Measurements from ENCODE around the gene DAZAP1.
A peak's percentile ranks its signal among the peaks of the same experiment; 100 is the strongest.
"Not testable (repeated sequence)": the region's sequence is repeated elsewhere in the genome, so short reads cannot be mapped to it uniquely, and the experiment has no call there.

The DAZAP1 gene

GRCh38 chr19:1425102-1425837 lies 17.9 kb downstream of the DAZAP1 start:
- DNase-seq (ENCODE audit: low spot score): no peak

- no peak for DNase-seq (ENCODE audit: low spot score)
These were observed 18.5 kb downstream of the DAZAP1 start for GRCh38 chr19:1425902-1426301.

GRCh38 chr19:1426736-1427135 lies 19.4 kb downstream of the DAZAP1 start:
- DNase-seq (ENCODE audit: low spot score): no peak

- no peak for DNase-seq (ENCODE audit: low spot score)
These were observed 20.0 kb downstream of the DAZAP1 start for GRCh38 chr19:1427221-1427920.

GRCh38 chr19:1428738-1429391 lies 21.5 kb downstream of the DAZAP1 start:
- no peak for DNase-seq (ENCODE audit: low spot score)

GRCh38 chr19:1429750-1430149 lies 22.4 kb downstream of the DAZAP1 start:
- no peak for DNase-seq (ENCODE audit: low spot score)

GRCh38 chr19:1430246-1430645 lies 22.9 kb downstream of the DAZAP1 start:
- no peak for DNase-seq (ENCODE audit: low spot score)

GRCh38 chr19:1431759-1432506 lies 24.5 kb downstream of the DAZAP1 start:
- DNase-seq (ENCODE audit: low spot score): no peak

GRCh38 chr19:1432507-1432887 lies 25.1 kb downstream of the DAZAP1 start:
- no peak for DNase-seq (ENCODE audit: low spot score)

- DNase-seq (ENCODE audit: low spot score): no peak
These were observed 26.0 kb downstream of the DAZAP1 start for GRCh38 chr19:1433119-1434039.

GRCh38 chr19:1434040-1434366 lies 26.6 kb downstream of the DAZAP1 start:
- no peak for DNase-seq (ENCODE audit: low spot score)

GRCh38 chr19:1434577-1435060 lies 27.2 kb downstream of the DAZAP1 start:
- no peak for DNase-seq (ENCODE audit: low spot score)

- no peak for DNase-seq (ENCODE audit: low spot score)
These were observed 28.1 kb downstream of the DAZAP1 start for GRCh38 chr19:1435378-1435989.

- no peak for DNase-seq (ENCODE audit: low spot score)
These were observed 30.2 kb downstream of the DAZAP1 start for GRCh38 chr19:1437609-1438008.

- DNase-seq (ENCODE audit: low spot score): peak; percentile 96
These were observed 30.9 kb downstream of the DAZAP1 start, which contains the start of gene RPS15 for GRCh38 chr19:1438035-1438932. TSS of gene RPS15 (plus strand) at chr19:1438396. CDS start at chr19:1438426, 30 bp downstream.

- peak; percentile 43 for DNase-seq (ENCODE audit: low spot score)
These were observed 31.6 kb downstream of the DAZAP1 start for GRCh38 chr19:1438933-1439354.

GRCh38 chr19:1439525-1440417 lies 32.4 kb downstream of the DAZAP1 start:
- not testable (repeated sequence) for DNase-seq (ENCODE audit: low spot score)

- DNase-seq (ENCODE audit: low spot score): no peak
These were observed 33.0 kb downstream of the DAZAP1 start for GRCh38 chr19:1440418-1440801.

- DNase-seq (ENCODE audit: low spot score): no peak
These were observed 33.6 kb downstream of the DAZAP1 start for GRCh38 chr19:1441022-1441426.
